Keratinocyte (primary cell): ENCODE data around the gene TRMT2B. TPM values are rescaled to one million over a fixed set of nuclear protein-coding genes. Genes with fewer than 3 reads are reported as not detected.

Source experiments
- DNase-seq: peaks from one replicate; pipeline ENCODE4 v3.0.0-alpha.2; 2011; ENCODE audit warnings: low read depth, missing footprints, low spot score
- FAIRE-seq: peaks from 2 replicates; lab custom pipeline; 2011; peaks lifted over from hg19 to GRCh38; lab: Jason Lieb, UNC
- H2AFZ ChIP-seq: 2 replicates; pipeline ENCODE4 v1.6.0; 2012; ENCODE audit warnings: low read length, control low read depth, inconsistent platforms; ENCODE audit not compliant: control insufficient read depth
- H3K27ac ChIP-seq: 2 replicates; pipeline ENCODE4 v1.5.1; 2011; ENCODE audit warnings: low read length; ENCODE audit not compliant: control insufficient read depth, insufficient read depth
- H3K27me3 ChIP-seq: 3 replicates; pipeline ENCODE4 v1.6.0; 2011; ENCODE audit warnings: low read length; ENCODE audit not compliant: control insufficient read depth, insufficient read depth; ENCODE audit errors: extremely low read depth
- H3K36me3 ChIP-seq, 2 experiments: 2 replicates in 1 of 2; 3 replicates in 1 of 2; pipeline ENCODE4 v1.5.1; 2011; ENCODE audit warnings: low read length in 2 of 2, mild to moderate bottlenecking in 1 of 2; ENCODE audit not compliant: control insufficient read depth in 2 of 2, insufficient read depth in 2 of 2; ENCODE audit errors: extremely low read depth in 1 of 2
- H3K4me1 ChIP-seq: 3 replicates; pipeline ENCODE4 v1.5.1; 2011; ENCODE audit warnings: low read length; ENCODE audit not compliant: control insufficient read depth, insufficient read depth; ENCODE audit errors: extremely low read depth
- H3K4me2 ChIP-seq: 3 replicates; pipeline ENCODE4 v1.6.0; 2011; ENCODE audit warnings: low read depth, low read length; ENCODE audit not compliant: control insufficient read depth, insufficient read depth; ENCODE audit errors: extremely low read depth
- H3K4me3 ChIP-seq, 3 experiments: fragments of 200-600 bp in 1 of 3; sonication (generic) in 1 of 3; 2 replicates in 2 of 3; 3 replicates in 1 of 3; pipeline ENCODE4 v1.5.1; 2011 to 2016; ENCODE audit warnings: low read length in 3 of 3, mild to moderate bottlenecking in 3 of 3, control low read depth in 2 of 3, inconsistent platforms in 1 of 3, low read depth in 1 of 3, mixed read lengths in 1 of 3, mixed run types in 1 of 3, moderate library complexity in 1 of 3; ENCODE audit not compliant: control insufficient read depth in 2 of 3, insufficient read depth in 2 of 3; ENCODE audit errors: extremely low read depth in 1 of 3
- H3K79me2 ChIP-seq: 2 replicates; pipeline ENCODE4 v1.6.0; 2012; ENCODE audit warnings: low read length; ENCODE audit not compliant: control insufficient read depth, insufficient read depth
- H3K9ac ChIP-seq: 3 replicates; pipeline ENCODE4 v1.6.0; 2011; ENCODE audit warnings: low read length; ENCODE audit not compliant: control insufficient read depth, insufficient read depth; ENCODE audit errors: extremely low read depth
- H3K9me1 ChIP-seq: 3 replicates; pipeline ENCODE4 v1.6.0; 2011; ENCODE audit warnings: low read length; ENCODE audit not compliant: control insufficient read depth, insufficient read depth; ENCODE audit errors: extremely low read depth
- H3K9me3 ChIP-seq: 2 replicates; pipeline ENCODE4 v1.5.1; 2012; ENCODE audit warnings: low read depth, low read length; ENCODE audit not compliant: control insufficient read depth
- H4K20me1 ChIP-seq: 3 replicates; pipeline ENCODE4 v1.6.0; 2011; ENCODE audit warnings: low read length; ENCODE audit not compliant: control insufficient read depth, insufficient read depth; ENCODE audit errors: extremely low read depth
- CTCF ChIP-seq, 3 experiments: IDR thresholded peaks in 1 of 3; conservative IDR thresholded peaks in 1 of 3; optimal IDR thresholded peaks in 1 of 3; 2 replicates in 2 of 3; 3 replicates in 1 of 3; pipeline versions ENCODE3 to v1.5.1; 2011; ENCODE audit warnings: low read length in 3 of 3, mild to moderate bottlenecking in 3 of 3, moderate library complexity in 2 of 3, control low read depth in 1 of 3, inconsistent platforms in 1 of 3; ENCODE audit not compliant: insufficient read depth in 2 of 3; ENCODE audit errors: extremely low read depth in 1 of 3
- EZH2 ChIP-seq: IDR thresholded peaks from one replicate; pipeline ENCODE4 v1.6.1; 2012; ENCODE audit warnings: inconsistent platforms, mild to moderate bottlenecking, low read length, moderate library complexity
- dilution Hi-C: fragments of 300-500 bp; cut with MboI; formaldehyde crosslinking; loops from one replicate; pipeline ENCODE4 v1.7.0; 2020; ENCODE audit warnings: low sequenced_read_pairs; ENCODE audit not compliant: extremely low pct_ligation_motif_present
- polyA plus RNA-seq, 5 experiments: library from polyadenylated mRNA; depleted of rRNA in 3 of 5; stranded (reverse) in 3 of 5; stranded (forward) in 1 of 5; unstranded in 1 of 5; fragments of >200 nt; gene quantifications; 1 replicate in 1 of 5; 2 replicates in 3 of 5; 3 replicates in 1 of 5; pipeline versions ENCODE4 v1.2.1 to v1.2.3, GENCODE V29; 2011 to 2012; ENCODE audit warnings: missing spikeins in 2 of 5, low read depth in 1 of 5, low replicate concordance in 1 of 5

The TRMT2B gene
- polyA plus RNA-seq, 1 donor (not counting 4 experiments of a cell fraction or from before 2014, with no cell fraction given), result 12.1 TPM

- Histone ChIP-seq H3K79me2 (no peaks in the 10 kb centered on the region), H3K27ac (no peak overlapping the region), H3K4me1 (no peaks in the 10 kb centered on the region), H3K27me3 (no peaks in the 10 kb centered on the region), H3K9me3 (no peaks in the 10 kb centered on the region), H3K9ac (no peak overlapping the region), H3K4me3 (no peak overlapping the region), H2AFZ (no peak overlapping the region), H3K9me1 (no peaks in the 10 kb centered on the region), H4K20me1 (no peaks in the 10 kb centered on the region), H3K4me2 (no peak overlapping the region), H3K36me3 (no peaks in the 10 kb centered on the region)
- FAIRE-seq (no peak), DNase-seq (no peak)
- TF ChIP-seq CTCF (optimal IDR thresholded peaks at IDR 0.05 in 1 of 3, IDR thresholded peaks at IDR 0.05 in 1 of 3, conservative IDR thresholded peaks at IDR 0.05 in 1 of 3; ENCODE audit: extremely low read depth in 1 of 3, insufficient read depth in 2 of 3, low read length in 3 of 3) (no peak), EZH2 (no peak)
- dilution Hi-C loops, result no loop called here
Measured at GRCh38 chrX:100962811-100963210, 89.1 kb downstream of the TRMT2B start.

Other genes starting within 250 kb of the TRMT2B start
- 22.0 to 29.5 TPM (median 28.3 TPM) in 3 replicates for gene CSTF2, start 231.7 kb downstream of the TRMT2B start, polyA plus RNA-seq
- gene NOX1, start 177.8 kb downstream of the TRMT2B start, polyA plus RNA-seq, result not detected in 3 replicates
- 0.26 to 0.31 TPM (median 0.28 TPM) in 3 replicates for gene XKRX, start 123.2 kb downstream of the TRMT2B start, polyA plus RNA-seq
- gene ARL13A, start 82.4 kb downstream of the TRMT2B start, polyA plus RNA-seq, result not detected in 3 replicates
- gene TMEM35A, start 26.8 kb upstream of the TRMT2B start, polyA plus RNA-seq, result 0.03 to 0.09 TPM in 2 of 3 replicates, not detected in the other
- gene CENPI, start 46.1 kb upstream of the TRMT2B start, polyA plus RNA-seq, result 2.4 to 10.5 TPM (median 5.7 TPM) in 3 replicates
- gene DRP2, start 167.7 kb upstream of the TRMT2B start, polyA plus RNA-seq, result 0.02 to 0.08 TPM (median 0.05 TPM) in 3 replicates
- 0.06 to 0.26 TPM (median 0.13 TPM) in 3 replicates for gene TAF7L, start 239.2 kb upstream of the TRMT2B start, polyA plus RNA-seq